A673 (cell line): Measurements from ENCODE around the gene TTLL8.

Experiments used
- CTCF ChIP-seq: fragments of 300-800, 200-600 bp; sonication (generic); conservative IDR thresholded peaks from 2 replicates; pipeline ENCODE4 v1.5.1; 2017; ENCODE audit warnings: low read depth, mild to moderate bottlenecking, antibody characterized with exemption, low read length, moderate library complexity, mixed read lengths
- EZH2 ChIP-seq: fragments of 200-600 bp; sonication (generic); IDR thresholded peaks from 2 replicates; pipeline ENCODE4 v1.6.1; 2017; ENCODE audit warnings: borderline replicate concordance, low read depth, mild to moderate bottlenecking, mixed read lengths, antibody characterized with exemption, low read length; ENCODE audit not compliant: poor library complexity, severe bottlenecking

DNA sequence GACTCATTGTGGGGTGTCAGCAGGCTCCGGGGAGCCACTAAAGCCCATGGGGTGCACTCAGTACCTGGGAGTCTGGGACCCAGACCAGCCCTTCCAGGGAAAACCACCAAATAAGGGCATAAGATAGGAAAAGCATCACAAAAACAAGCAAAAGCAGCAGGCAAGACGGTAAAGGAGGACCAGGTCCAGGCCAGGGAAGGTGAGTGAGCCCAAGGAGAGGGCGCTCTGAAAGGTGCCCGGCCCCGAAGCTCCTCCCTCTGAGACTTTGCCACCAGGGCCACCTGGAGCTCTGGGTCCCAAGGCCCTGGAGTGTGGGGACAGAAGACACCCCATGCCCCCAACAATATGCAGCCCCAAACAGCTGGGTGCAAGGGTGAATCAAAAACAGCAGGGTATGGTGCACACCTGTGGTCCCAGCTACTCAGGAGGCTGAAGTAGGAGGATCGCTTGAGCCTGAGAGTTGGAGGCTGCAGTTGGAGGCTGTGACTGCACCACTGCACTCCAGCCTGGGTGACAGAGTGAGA, 40.3 kb downstream of the TTLL8 start:
- TF ChIP-seq CTCF, result no peak
- no peak for TF ChIP-seq EZH2
